Measurements from ENCODE around the gene RRP1.
"Not testable (repeated sequence)": the region's sequence is repeated elsewhere in the genome, so short reads cannot be mapped to it uniquely, and the experiment has no call there.

RRP1 gene

GRCh38 chr21:43836616-43837015, 47.2 kb downstream of the RRP1 start:
- H3K27ac ChIP-seq (ENCODE audit: low read length): no peak overlapping the region
- no peaks in the 10 kb centered on the region for H3K9me3 ChIP-seq (ENCODE audit: control insufficient read depth in 1 of 2, low read length in 2 of 2)
- no peak overlapping the region for H3K4me3 ChIP-seq (ENCODE audit: low read depth in 1 of 2, low read length in 2 of 2)
- no peaks in the 10 kb centered on the region for H3K27me3 ChIP-seq (ENCODE audit: low read depth, low read length)
- no peaks in the 10 kb centered on the region for H3K36me3 ChIP-seq (ENCODE audit: control insufficient read depth in 1 of 2, insufficient read depth in 2 of 2, low read length in 2 of 2)
- no peaks in the 10 kb centered on the region for H3K4me1 ChIP-seq (ENCODE audit: control insufficient read depth in 1 of 2, insufficient read depth in 2 of 2, low read length in 2 of 2)

- no peaks in the 10 kb centered on the region for H3K27me3 ChIP-seq (ENCODE audit: low read depth, low read length)
- H3K27ac ChIP-seq (ENCODE audit: low read length): no peak overlapping the region
- no peaks in the 10 kb centered on the region for H3K4me1 ChIP-seq (ENCODE audit: control insufficient read depth in 1 of 2, insufficient read depth in 2 of 2, low read length in 2 of 2)
- H3K4me3 ChIP-seq (ENCODE audit: low read depth in 1 of 2, low read length in 2 of 2): no peak overlapping the region
- no peaks in the 10 kb centered on the region for H3K9me3 ChIP-seq (ENCODE audit: control insufficient read depth in 1 of 2, low read length in 2 of 2)
- no peaks in the 10 kb centered on the region for H3K36me3 ChIP-seq (ENCODE audit: control insufficient read depth in 1 of 2, insufficient read depth in 2 of 2, low read length in 2 of 2)
These were observed 50.9 kb downstream of the RRP1 start for GRCh38 chr21:43840259-43840658.

- Histone ChIP-seq H3K27me3 (ENCODE audit: low read depth, low read length) (no peaks in the 10 kb centered on the region), H3K27ac (ENCODE audit: low read length) (no peak overlapping the region), H3K9me3 (ENCODE audit: control insufficient read depth in 1 of 2, low read length in 2 of 2) (no peaks in the 10 kb centered on the region), H3K4me1 (ENCODE audit: control insufficient read depth in 1 of 2, insufficient read depth in 2 of 2, low read length in 2 of 2) (no peaks in the 10 kb centered on the region), H3K4me3 (ENCODE audit: low read depth in 1 of 2, low read length in 2 of 2) (no peak overlapping the region), H3K36me3 (ENCODE audit: control insufficient read depth in 1 of 2, insufficient read depth in 2 of 2, low read length in 2 of 2) (no peaks in the 10 kb centered on the region)
These were observed 53.4 kb downstream of the RRP1 start for GRCh38 chr21:43842742-43843141.

GRCh38 chr21:43844906-43845305, 55.5 kb downstream of the RRP1 start:
- H3K27ac ChIP-seq (ENCODE audit: low read length); H3K36me3 ChIP-seq (ENCODE audit: control insufficient read depth in 1 of 2, insufficient read depth in 2 of 2, low read length in 2 of 2); H3K4me1 ChIP-seq (ENCODE audit: control insufficient read depth in 1 of 2, insufficient read depth in 2 of 2, low read length in 2 of 2); H3K9me3 ChIP-seq (ENCODE audit: control insufficient read depth in 1 of 2, low read length in 2 of 2); H3K4me3 ChIP-seq (ENCODE audit: low read depth in 1 of 2, low read length in 2 of 2); H3K27me3 ChIP-seq (ENCODE audit: low read depth, low read length): not testable (repeated sequence)

- Histone ChIP-seq H3K9me3 (ENCODE audit: control insufficient read depth in 1 of 2, low read length in 2 of 2) (no peaks in the 10 kb centered on the region), H3K27me3 (ENCODE audit: low read depth, low read length) (no peaks in the 10 kb centered on the region), H3K27ac (ENCODE audit: low read length) (no peak overlapping the region), H3K4me3 (ENCODE audit: low read depth in 1 of 2, low read length in 2 of 2) (no peak overlapping the region), H3K36me3 (ENCODE audit: control insufficient read depth in 1 of 2, insufficient read depth in 2 of 2, low read length in 2 of 2) (no peaks in the 10 kb centered on the region), H3K4me1 (ENCODE audit: control insufficient read depth in 1 of 2, insufficient read depth in 2 of 2, low read length in 2 of 2) (no peaks in the 10 kb centered on the region)
These were observed 56.0 kb downstream of the RRP1 start for GRCh38 chr21:43845386-43845785.

GRCh38 chr21:43846430-43846829, 57.1 kb downstream of the RRP1 start:
- H3K36me3 ChIP-seq (ENCODE audit: control insufficient read depth in 1 of 2, insufficient read depth in 2 of 2, low read length in 2 of 2): no peaks in the 10 kb centered on the region
- no peak overlapping the region for H3K27ac ChIP-seq (ENCODE audit: low read length)
- H3K9me3 ChIP-seq (ENCODE audit: control insufficient read depth in 1 of 2, low read length in 2 of 2): no peaks in the 10 kb centered on the region
- no peaks in the 10 kb centered on the region for H3K27me3 ChIP-seq (ENCODE audit: low read depth, low read length)
- H3K4me3 ChIP-seq (ENCODE audit: low read depth in 1 of 2, low read length in 2 of 2): no peak overlapping the region
- no peaks in the 10 kb centered on the region for H3K4me1 ChIP-seq (ENCODE audit: control insufficient read depth in 1 of 2, insufficient read depth in 2 of 2, low read length in 2 of 2)

- no peak overlapping the region for H3K27ac ChIP-seq (ENCODE audit: low read length)
- H3K36me3 ChIP-seq (ENCODE audit: control insufficient read depth in 1 of 2, insufficient read depth in 2 of 2, low read length in 2 of 2): no peaks in the 10 kb centered on the region
- no peaks in the 10 kb centered on the region for H3K9me3 ChIP-seq (ENCODE audit: control insufficient read depth in 1 of 2, low read length in 2 of 2)
- no peak overlapping the region for H3K4me3 ChIP-seq (ENCODE audit: low read depth in 1 of 2, low read length in 2 of 2)
- no peaks in the 10 kb centered on the region for H3K4me1 ChIP-seq (ENCODE audit: control insufficient read depth in 1 of 2, insufficient read depth in 2 of 2, low read length in 2 of 2)
- H3K27me3 ChIP-seq (ENCODE audit: low read depth, low read length): no peaks in the 10 kb centered on the region
These were observed 57.9 kb downstream of the RRP1 start for GRCh38 chr21:43847301-43847700.

- H3K4me3 ChIP-seq (ENCODE audit: low read depth in 1 of 2, low read length in 2 of 2): no peak overlapping the region
- no peaks in the 10 kb centered on the region for H3K36me3 ChIP-seq (ENCODE audit: control insufficient read depth in 1 of 2, insufficient read depth in 2 of 2, low read length in 2 of 2)
- H3K4me1 ChIP-seq (ENCODE audit: control insufficient read depth in 1 of 2, insufficient read depth in 2 of 2, low read length in 2 of 2): no peaks in the 10 kb centered on the region
- no peak overlapping the region for H3K27ac ChIP-seq (ENCODE audit: low read length)
- H3K27me3 ChIP-seq (ENCODE audit: low read depth, low read length): no peaks in the 10 kb centered on the region
- H3K9me3 ChIP-seq (ENCODE audit: control insufficient read depth in 1 of 2, low read length in 2 of 2): no peaks in the 10 kb centered on the region
These were observed 59.4 kb downstream of the RRP1 start for GRCh38 chr21:43848771-43849170.

- H3K4me1 ChIP-seq (ENCODE audit: control insufficient read depth in 1 of 2, insufficient read depth in 2 of 2, low read length in 2 of 2): no peaks in the 10 kb centered on the region
- no peaks in the 10 kb centered on the region for H3K27me3 ChIP-seq (ENCODE audit: low read depth, low read length)
- no peak overlapping the region for H3K27ac ChIP-seq (ENCODE audit: low read length)
- H3K9me3 ChIP-seq (ENCODE audit: control insufficient read depth in 1 of 2, low read length in 2 of 2): no peaks in the 10 kb centered on the region
- H3K36me3 ChIP-seq (ENCODE audit: control insufficient read depth in 1 of 2, insufficient read depth in 2 of 2, low read length in 2 of 2): no peaks in the 10 kb centered on the region
- H3K4me3 ChIP-seq (ENCODE audit: low read depth in 1 of 2, low read length in 2 of 2): no peak overlapping the region
These were observed 60.3 kb downstream of the RRP1 start for GRCh38 chr21:43849532-43850299.

- Histone ChIP-seq H3K27ac (ENCODE audit: low read length) (no peak overlapping the region), H3K4me3 (ENCODE audit: low read depth in 1 of 2, low read length in 2 of 2) (no peak overlapping the region), H3K27me3 (ENCODE audit: low read depth, low read length) (no peaks in the 10 kb centered on the region), H3K4me1 (ENCODE audit: control insufficient read depth in 1 of 2, insufficient read depth in 2 of 2, low read length in 2 of 2) (no peaks in the 10 kb centered on the region), H3K9me3 (ENCODE audit: control insufficient read depth in 1 of 2, low read length in 2 of 2) (no peaks in the 10 kb centered on the region), H3K36me3 (ENCODE audit: control insufficient read depth in 1 of 2, insufficient read depth in 2 of 2, low read length in 2 of 2) (no peaks in the 10 kb centered on the region)
These were observed 61.4 kb downstream of the RRP1 start for GRCh38 chr21:43850728-43851295.

- no peaks in the 10 kb centered on the region for H3K36me3 ChIP-seq (ENCODE audit: control insufficient read depth in 1 of 2, insufficient read depth in 2 of 2, low read length in 2 of 2)
- no peak overlapping the region for H3K4me3 ChIP-seq (ENCODE audit: low read depth in 1 of 2, low read length in 2 of 2)
- H3K9me3 ChIP-seq (ENCODE audit: control insufficient read depth in 1 of 2, low read length in 2 of 2): no peaks in the 10 kb centered on the region
- no peaks in the 10 kb centered on the region for H3K27me3 ChIP-seq (ENCODE audit: low read depth, low read length)
- no peak overlapping the region for H3K27ac ChIP-seq (ENCODE audit: low read length)
- H3K4me1 ChIP-seq (ENCODE audit: control insufficient read depth in 1 of 2, insufficient read depth in 2 of 2, low read length in 2 of 2): no peaks in the 10 kb centered on the region
These were observed 62.2 kb downstream of the RRP1 start for GRCh38 chr21:43851593-43851992.

All from muscle layer of duodenum (tissue), 2 donors.